Ovary (tissue), 9 donors: Measurements from ENCODE around the gene PARD6B. TPM values are rescaled to one million over a fixed set of nuclear protein-coding genes. Genes with fewer than 3 reads are reported as not detected.
"Not testable (repeated sequence)": the region's sequence is repeated elsewhere in the genome, so short reads cannot be mapped to it uniquely, and the experiment has no call there.

Source experiments
- DNase-seq, 5 donors: peaks; one replicate each; pipeline ENCODE4 v3.0.0-alpha.2; 2019 to 2020
- H3K27ac ChIP-seq, 2 donors: fragments of 200-600 bp; one replicate each; pipeline versions ENCODE4 v1.5.1 to v1.8.0; 2019 to 2022
- H3K27me3 ChIP-seq: fragments of 200-600 bp; one replicate; pipeline ENCODE4 v1.8.0; 2022
- H3K36me3 ChIP-seq: fragments of 200-600 bp; sonication (generic); one replicate; pipeline ENCODE4 v1.5.1; 2019
- H3K4me1 ChIP-seq: one replicate; pipeline ENCODE4 v1.8.1; 2013; ENCODE audit warnings: mild to moderate bottlenecking, moderate library complexity; ENCODE audit not compliant: insufficient read depth
- H3K4me3 ChIP-seq: fragments of 200-600 bp; sonication (generic); one replicate; pipeline ENCODE4 v1.5.1; 2017
- H3K9me3 ChIP-seq, 2 donors: fragments of 200-600 bp in 1 of 2; sonication (generic) in 1 of 2; one replicate each; pipeline versions ENCODE4 v1.5.1 to v1.8.1; 2013 to 2019; ENCODE audit warnings: mild to moderate bottlenecking in 1 of 2, moderate library complexity in 1 of 2
- EP300 ChIP-seq: sonication (generic); formaldehyde crosslinking; IDR thresholded peaks from one replicate; pipeline ENCODE4 v1.6.1; 2017; ENCODE audit warnings: antibody characterized with exemption
- POLR2A ChIP-seq: fragments of 450-650 bp; IDR thresholded peaks from one replicate; pipeline ENCODE4 v1.6.1; 2017; ENCODE audit warnings: antibody characterized with exemption, mild to moderate bottlenecking, moderate library complexity
- WGBS, 3 donors: extraction: QIAGEN DNeasy Blood & Tissue Kit in 1 of 3; methylation state at CpG; one replicate each; pipeline versions ENCODE4 v1.1.5 to v1.1.7; 2013 to 2017; 5-methylcytosine and 5-hydroxymethylcytosine counted together
- intact Hi-C, 4 donors: fragments of 100-400 bp; cut with DNase I; formaldehyde crosslinking; loops; one replicate each; pipeline versions ENCODE4 v1.11.0 to v1.15.1; 2022 to 2023
- polyA plus RNA-seq, 2 donors: library from polyadenylated mRNA; stranded (reverse); fragments of 200-250 nt in 1 of 2; fragments of 350-450 nt in 1 of 2; fragmentation: Illumina TruSeq in 1 of 2; extraction: RNeasy Lipid Tissue Mini Kit (QIAGEN cat#74804) in 1 of 2; gene quantifications; one replicate each; pipeline ENCODE4 v1.2.3, GENCODE V29; 2013 to 2014
- total RNA-seq, 7 donors: library from RNA; depleted of rRNA in 2 of 7; stranded (reverse); fragments of >200 nt in 2 of 7; fragmentation: NEBNext Ultra II Directional in 3 of 7; extraction: Animal tissue kit (Norgen Biotek cat#: 25700) in 3 of 7; gene quantifications; one replicate each; pipeline versions ENCODE4 v1.1.0 to v1.2.4, GENCODE V29; 2016 to 2023
- TF ChIP-seq, protein P1 (sequence below), 3 donors: fragments of 450-650 bp in 2 of 3; fragments of 200-600 bp in 1 of 3; IDR thresholded peaks; one replicate each; pipeline versions ENCODE4 v1.5.1 to v1.8.0; 2016 to 2022; ENCODE audit warnings: antibody characterized with exemption in 3 of 3, mild to moderate bottlenecking in 1 of 3
- donor health status: DM: no; HTN: no; CAD: no; lungs with moderate emphysema.
- donor health status: DM: no; HTN: no; CAD: no.
- donor health status: Bipolar disorder and iron deficiency.
- donor health status: DM: yes; HTN: yes; CAD: no.
- donor health status: DM: no; HTN: no; CAD: no.
- donor health status: DM: yes; HTN: yes; CAD: no.

PARD6B gene
- total and polyA plus RNA-seq, 9 donors = 0.91 to 14.4 (median 6.0) TPM

DNA sequence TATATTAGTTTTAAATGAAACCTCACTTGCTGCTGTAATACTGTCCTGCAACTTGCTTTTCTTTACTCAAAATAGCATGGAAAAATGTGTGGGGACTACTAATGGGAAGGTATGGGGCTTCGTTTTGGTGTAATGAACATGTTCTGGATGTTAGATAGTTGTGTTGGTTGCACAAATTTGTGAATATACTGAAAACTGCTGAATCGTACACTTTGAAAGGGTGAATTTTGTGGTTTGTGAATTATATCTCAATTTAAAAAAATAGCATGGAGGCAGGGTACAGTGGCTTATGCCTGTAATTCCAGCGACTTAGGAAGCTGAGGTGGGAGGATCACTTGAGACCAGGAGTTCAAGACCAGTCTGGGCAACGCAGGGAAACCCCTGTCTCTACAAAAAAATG lies 65.8 kb downstream of the PARD6B start:
- WGBS, 3 donors = 86 to 89% (median 87%) methylated on average over 4 of the region's 4 CpGs
- no peak for DNase-seq

DNA sequence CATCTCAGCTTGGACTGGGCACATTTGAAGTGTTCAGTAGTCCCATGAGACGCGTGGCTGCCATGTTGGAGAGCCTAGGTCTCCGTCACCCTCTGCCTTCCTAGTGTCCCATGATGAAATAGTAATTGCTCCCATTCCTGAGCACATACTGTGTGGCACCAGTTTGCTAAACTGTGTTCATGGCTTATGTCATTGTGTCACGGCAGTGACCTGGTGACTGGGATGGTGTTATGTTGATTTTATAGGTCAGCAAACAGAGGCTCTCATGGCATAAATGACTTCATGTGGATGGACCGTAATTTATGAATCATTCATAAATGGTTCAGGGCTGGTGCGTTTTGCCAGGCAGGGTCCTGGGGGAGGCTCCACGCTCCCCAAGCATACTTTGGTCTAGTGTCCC lies 67.3 kb downstream of the PARD6B start:
- Histone ChIP-seq H3K27me3 (no peaks in the 10 kb centered on the region), H3K36me3 (no peaks in the 10 kb centered on the region), H3K27ac (no peak overlapping the region), H3K9me3 (no peaks in the 10 kb centered on the region), H3K4me3 (no peak overlapping the region), H3K4me1 (no peaks in the 10 kb centered on the region)
- TF ChIP-seq POLR2A (no peak), EP300 (no peak)
- TF ChIP-seq, protein P1, sequence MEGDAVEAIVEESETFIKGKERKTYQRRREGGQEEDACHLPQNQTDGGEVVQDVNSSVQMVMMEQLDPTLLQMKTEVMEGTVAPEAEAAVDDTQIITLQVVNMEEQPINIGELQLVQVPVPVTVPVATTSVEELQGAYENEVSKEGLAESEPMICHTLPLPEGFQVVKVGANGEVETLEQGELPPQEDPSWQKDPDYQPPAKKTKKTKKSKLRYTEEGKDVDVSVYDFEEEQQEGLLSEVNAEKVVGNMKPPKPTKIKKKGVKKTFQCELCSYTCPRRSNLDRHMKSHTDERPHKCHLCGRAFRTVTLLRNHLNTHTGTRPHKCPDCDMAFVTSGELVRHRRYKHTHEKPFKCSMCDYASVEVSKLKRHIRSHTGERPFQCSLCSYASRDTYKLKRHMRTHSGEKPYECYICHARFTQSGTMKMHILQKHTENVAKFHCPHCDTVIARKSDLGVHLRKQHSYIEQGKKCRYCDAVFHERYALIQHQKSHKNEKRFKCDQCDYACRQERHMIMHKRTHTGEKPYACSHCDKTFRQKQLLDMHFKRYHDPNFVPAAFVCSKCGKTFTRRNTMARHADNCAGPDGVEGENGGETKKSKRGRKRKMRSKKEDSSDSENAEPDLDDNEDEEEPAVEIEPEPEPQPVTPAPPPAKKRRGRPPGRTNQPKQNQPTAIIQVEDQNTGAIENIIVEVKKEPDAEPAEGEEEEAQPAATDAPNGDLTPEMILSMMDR (IDR thresholded peaks at IDR 0.05) = no peak
- intact Hi-C loops = loop anchor here in 1 of 4 donors (10.0 kb wide), 1 partner anchor 126 kb away; no protein-coding TSS in a partner anchor
- WGBS, 3 donors = 93 to 97% (median 95%) methylated on average over 7 of the region's 7 CpGs
- no peak for DNase-seq

More for the DNA sequence above, 65.8 kb downstream of the PARD6B start:
- Histone ChIP-seq H3K4me1 (no peaks in the 10 kb centered on the region), H3K36me3 (no peaks in the 10 kb centered on the region), H3K4me3 (no peak overlapping the region), H3K27me3 (no peaks in the 10 kb centered on the region), H3K9me3 (no peaks in the 10 kb centered on the region), H3K27ac (no peak overlapping the region)
- intact Hi-C loops = loop anchor here in 1 of 4 donors (10.0 kb wide), 1 partner anchor 128 kb away; no protein-coding TSS in a partner anchor
- TF ChIP-seq, protein P1 (IDR thresholded peaks at IDR 0.05) = no peak
- TF ChIP-seq POLR2A (no peak), EP300 (no peak)

DNA sequence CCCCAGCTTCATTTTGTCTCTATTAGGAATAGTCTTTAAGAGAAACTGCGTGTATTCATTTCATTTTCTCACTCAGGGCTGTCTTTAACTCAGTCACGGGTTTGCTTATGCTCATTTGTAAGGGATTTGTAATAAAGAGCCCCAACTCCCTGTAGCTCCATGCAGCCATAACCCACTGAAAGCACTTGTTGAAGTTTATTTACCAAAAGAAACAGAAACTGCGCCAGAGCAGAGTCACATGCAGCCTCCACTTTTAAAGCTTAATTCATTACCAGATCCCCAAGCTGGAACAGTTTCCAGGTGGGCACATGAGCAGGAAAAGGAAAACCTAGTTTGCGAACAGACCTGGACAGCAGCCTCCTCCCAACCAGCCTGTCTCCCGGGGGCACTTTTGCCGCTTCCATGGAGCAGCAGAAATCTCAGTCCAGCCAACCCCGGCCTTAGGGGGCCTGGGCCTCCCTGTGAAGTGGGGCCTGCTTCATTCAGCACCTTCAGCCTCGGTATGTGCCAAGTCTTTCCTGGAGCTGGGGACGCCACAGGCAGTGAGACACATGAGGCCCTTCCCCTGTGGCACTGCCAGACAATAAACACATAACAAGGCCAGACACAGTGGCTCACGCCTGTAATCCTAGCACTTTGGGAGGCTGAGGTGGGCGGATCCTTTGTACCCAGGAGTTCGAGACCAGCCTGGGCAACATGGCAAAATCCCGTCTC lies 68.0 kb downstream of the PARD6B start:
- no peak for TF ChIP-seq EP300
- TF ChIP-seq, protein P1 (IDR thresholded peaks at IDR 0.05) = no peak
- H3K27ac ChIP-seq = no peak overlapping the region
- intact Hi-C loops = loop anchor here in 1 of 4 donors (10.0 kb wide), 1 partner anchor 125 kb away; no protein-coding TSS in a partner anchor
- no peaks in the 10 kb centered on the region for H3K27me3 ChIP-seq
- H3K4me3 ChIP-seq = no peak overlapping the region
- WGBS, 3 donors = 86 to 91% (median 89%) methylated on average over 13 of the region's 13 CpGs
- H3K36me3 ChIP-seq = no peaks in the 10 kb centered on the region
- H3K4me1 ChIP-seq = no peaks in the 10 kb centered on the region
- no peak for DNase-seq
- H3K9me3 ChIP-seq = no peaks in the 10 kb centered on the region

DNA sequence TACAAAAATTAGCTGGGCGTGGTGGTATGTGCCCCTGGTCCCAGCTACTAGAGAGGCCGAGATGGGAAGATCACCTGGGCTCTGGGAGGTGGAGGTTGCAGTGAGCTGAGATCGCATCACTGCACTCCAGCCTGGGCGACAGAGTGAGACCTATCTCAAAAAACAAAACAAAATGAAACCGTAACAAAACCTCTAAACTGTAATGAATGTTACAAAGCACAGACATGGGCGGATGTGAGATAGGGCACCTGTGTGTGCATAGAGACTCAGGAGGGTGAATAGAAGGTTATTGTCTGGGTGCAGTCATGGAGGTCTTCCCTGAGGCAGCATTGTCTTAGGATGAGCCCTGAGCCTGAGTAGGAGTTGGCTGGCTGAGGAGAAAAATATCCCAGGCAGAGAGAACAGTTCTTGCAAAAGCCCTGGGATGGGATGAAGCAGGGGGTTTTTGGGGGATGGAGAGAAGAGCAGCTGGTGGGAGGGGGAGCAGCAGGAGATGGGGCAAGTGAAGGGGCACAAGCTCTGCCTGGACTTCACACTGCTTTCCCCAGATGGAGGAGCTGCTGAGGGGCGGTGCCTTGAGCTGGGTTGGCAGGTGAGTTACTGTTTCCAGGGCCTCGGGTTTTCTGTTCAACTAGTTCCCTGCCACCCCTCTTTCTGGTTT lies 68.6 kb downstream of the PARD6B start:
- Histone ChIP-seq H3K27ac (no peak overlapping the region), H3K4me1 (no peaks in the 10 kb centered on the region), H3K4me3 (no peak overlapping the region), H3K27me3 (no peaks in the 10 kb centered on the region), H3K36me3 (no peaks in the 10 kb centered on the region), H3K9me3 (no peaks in the 10 kb centered on the region)
- WGBS, 3 donors = 89 to 90% (median 90%) methylated on average over 8 of the region's 8 CpGs
- TF ChIP-seq POLR2A (no peak), EP300 (no peak)
- TF ChIP-seq, protein P1 (IDR thresholded peaks at IDR 0.05) = no peak
- intact Hi-C loops = loop anchor here in 1 of 4 donors (10.0 kb wide), 2 partner anchors 75 to 125 kb away; no protein-coding TSS in a partner anchor
- DNase-seq = no peak

DNA sequence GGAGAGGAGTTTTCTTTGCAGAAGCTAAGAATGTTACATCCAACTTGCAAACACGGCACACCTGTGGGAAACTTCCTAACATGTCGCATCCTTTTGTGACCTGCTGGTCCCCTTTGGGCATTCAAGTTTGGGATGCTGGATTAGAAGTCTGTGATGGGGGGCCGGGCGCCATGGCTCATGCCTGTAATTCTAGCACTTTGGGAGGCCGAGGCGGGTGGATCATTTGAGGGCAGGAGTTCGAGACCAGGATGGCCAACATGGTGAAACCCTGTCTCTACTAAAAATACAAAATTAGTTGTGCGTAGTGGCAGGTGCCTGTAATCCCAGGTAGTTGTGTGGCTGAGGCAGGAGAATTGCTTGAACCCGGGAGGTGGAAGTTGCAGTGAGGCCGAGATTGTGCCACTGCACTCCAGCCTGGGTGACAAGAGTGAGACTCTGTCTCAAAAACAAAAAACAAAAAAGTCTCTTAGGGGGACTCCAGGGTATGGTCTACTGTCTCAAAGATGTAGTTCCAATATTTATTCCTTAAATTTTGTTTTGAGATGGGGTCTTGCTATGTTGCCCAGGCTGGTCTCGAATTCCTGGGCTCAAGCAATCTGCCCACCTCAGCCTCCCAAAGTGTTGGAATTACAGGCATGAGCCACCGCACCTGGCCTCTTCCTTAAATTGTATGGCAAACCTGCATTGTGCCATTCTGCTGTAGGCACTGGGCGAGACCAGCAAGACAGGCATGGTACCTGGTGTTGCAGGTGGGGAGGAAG lies 69.8 kb downstream of the PARD6B start:
- H3K27me3 ChIP-seq, DNase-seq, H3K4me3 ChIP-seq, H3K27ac ChIP-seq, H3K36me3 ChIP-seq, H3K4me1 ChIP-seq, H3K9me3 ChIP-seq: not testable (repeated sequence)
- intact Hi-C loops = loop anchor here in 1 of 4 donors (10.0 kb wide), 1 partner anchor 74 kb away; no protein-coding TSS in a partner anchor
- 92 to 95% (median 93%) methylated on average over 13 of the region's 13 CpGs for WGBS, 3 donors
